ENCODE measurements around the gene ATP2C1.
"Not testable (repeated sequence)": the region's sequence is repeated elsewhere in the genome, so short reads cannot be mapped to it uniquely, and the experiment has no call there.

The ATP2C1 gene

DNA sequence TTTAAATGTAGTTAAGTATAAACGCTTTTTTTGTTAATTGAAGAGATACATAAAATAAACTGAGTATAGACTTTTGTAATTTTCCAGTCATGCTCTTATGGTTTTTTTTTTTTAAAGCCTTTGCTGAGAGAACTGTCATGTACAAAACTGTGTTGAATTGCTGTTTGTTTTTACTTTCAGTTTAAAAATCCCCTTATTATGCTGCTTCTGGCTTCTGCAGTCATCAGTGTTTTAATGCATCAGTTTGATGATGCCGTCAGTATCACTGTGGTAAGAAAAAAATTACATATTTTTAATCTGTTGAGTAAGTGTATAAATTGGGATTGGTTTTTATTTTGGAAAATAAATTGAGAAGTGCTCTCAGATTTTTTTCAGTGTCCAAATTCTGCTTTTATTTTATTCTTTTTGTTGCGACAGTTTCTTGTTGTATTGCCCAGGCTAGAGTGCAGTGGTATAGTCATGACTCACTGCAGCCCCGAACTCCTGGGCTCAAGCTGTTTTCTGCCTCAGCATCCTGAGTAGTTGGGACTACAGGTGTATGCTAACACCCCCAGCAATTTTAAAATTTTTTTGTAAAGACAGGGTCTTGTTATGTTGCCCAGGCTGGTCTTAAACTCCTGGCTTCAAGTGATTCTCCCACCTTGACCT is 40.7 kb downstream of the ATP2C1 start:
- no peak for DNase-seq (ENCODE audit: low read depth in 3 of 3)

DNA sequence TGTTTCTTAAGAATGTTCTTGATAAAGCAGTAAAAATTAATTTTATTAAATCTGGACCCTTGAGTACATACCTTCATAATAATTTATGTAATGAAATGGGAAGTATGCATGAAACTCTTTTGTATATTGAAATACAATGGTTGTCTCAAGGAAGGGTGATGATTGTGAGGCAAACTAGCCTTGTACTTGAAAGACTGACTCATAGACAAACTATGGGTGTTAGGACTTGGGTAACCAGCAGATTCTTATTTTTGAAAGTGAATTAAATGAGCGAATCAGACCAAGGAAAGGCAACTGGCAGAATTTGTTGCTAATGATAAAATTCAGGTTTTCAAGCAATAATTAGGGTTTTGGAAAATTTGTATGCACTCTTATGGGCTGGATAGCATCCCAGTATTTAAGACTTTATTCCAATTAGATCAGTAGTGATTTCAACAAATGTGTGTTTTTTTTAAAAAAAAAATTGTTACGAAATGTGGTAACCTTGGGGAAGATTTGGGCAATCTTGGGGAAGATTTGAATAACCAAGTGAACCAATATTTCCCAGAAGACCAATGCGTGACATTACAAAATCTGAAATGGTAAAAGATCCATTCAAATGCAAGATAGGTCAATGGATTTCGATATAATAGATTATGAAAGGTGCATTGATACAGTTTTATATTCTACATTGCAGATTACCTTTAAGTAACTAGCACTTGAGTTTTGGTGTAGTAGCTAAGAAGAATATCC is 42.0 kb downstream of the ATP2C1 start:
- no peak for DNase-seq (ENCODE audit: low read depth in 3 of 3)

DNA sequence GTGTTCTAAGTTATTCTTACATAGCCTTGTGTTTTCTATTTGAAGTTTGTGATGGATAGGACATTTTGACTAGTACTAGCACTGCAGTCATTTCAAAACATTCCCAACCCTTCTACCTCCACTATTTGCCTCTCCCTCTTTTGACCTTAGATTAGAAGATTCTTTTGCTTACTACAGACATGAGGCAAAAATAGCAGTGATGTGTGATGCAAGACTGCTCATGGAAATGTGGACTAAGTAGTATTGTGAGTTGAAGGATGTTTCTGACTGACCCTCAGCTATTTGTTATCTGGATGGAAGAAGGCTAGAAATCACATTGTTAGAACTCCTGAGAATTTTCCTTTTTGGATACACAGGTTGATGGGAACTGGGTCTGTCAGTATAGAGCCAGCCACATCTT is 45.9 kb downstream of the ATP2C1 start:
- no peak for DNase-seq (ENCODE audit: low read depth in 3 of 3)

DNA sequence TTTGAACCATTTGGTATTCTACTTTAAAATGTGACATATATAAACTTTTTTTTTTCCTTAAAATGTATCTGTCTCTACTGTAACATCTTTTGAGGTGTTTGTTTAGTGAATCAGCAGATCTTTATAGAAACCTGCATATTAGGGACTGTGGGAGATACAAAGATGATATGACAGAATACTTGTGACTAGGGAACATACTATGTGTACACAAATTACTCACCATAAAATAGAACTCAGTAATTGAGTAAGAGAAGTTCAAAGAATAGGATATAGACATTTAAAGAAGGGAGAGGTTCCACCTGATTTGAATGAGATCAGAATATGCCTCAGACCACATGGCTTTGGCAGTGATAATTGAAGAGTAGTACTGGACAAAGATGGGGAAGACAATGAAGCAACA is 47.9 kb downstream of the ATP2C1 start:
- no peak for DNase-seq (ENCODE audit: low read depth in 3 of 3)

DNA sequence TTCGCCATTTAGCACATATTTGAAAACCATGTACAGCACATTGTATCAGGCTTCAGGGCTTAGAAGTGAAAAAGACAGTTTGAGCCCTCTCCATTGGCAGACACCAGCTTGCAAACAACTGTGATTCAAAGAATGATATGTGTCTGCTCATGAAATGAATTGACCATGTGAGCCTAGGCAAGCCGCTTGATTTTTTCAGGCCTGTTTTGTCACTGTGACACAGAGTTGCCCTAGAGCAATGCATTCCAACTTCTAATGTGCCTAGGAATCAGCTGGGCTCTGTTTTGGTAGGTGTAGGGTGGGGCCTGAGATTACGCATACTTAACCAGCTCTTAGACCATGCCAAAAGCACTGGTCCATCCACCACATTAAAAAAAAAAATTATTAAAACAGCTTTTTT is 53.0 kb downstream of the ATP2C1 start:
- DNase-seq (ENCODE audit: low read depth in 3 of 3) = no peak

DNA sequence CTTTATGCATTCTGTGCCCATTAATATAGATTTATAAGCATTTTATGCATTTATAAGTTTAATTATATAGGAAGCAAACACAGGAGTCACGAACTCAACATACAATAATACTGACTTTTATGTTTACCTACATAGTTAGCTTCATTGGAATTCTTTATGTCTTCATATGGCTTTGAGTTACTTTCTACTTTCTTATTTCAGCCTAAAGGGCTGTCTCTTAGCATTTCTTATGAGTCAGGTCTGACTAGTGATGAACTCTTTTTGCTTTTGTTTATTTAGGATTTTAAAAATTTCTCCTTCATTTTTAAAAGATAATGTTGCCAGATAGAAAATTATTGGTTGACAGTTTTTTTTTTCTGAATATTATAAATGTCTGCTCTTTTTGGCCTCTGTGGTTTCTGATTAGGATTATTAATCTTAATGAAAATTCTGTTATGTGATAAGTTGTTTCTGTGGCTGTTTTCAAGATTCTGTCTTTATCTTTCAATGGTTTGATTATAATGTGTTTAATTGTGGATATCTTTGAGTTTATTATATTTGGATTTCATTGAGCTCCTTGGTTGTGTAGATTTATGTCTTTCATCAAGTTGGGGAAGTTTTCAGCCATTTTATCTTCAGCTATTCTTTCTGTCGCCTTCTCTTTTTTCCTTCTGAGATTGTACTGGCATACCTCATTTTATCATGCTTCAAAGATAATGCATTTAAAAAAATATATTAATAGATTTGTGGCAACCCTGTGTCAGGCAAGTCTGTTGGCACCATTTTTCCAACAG is 54.3 kb downstream of the ATP2C1 start:
- no peak for DNase-seq (ENCODE audit: low read depth in 3 of 3)

DNA sequence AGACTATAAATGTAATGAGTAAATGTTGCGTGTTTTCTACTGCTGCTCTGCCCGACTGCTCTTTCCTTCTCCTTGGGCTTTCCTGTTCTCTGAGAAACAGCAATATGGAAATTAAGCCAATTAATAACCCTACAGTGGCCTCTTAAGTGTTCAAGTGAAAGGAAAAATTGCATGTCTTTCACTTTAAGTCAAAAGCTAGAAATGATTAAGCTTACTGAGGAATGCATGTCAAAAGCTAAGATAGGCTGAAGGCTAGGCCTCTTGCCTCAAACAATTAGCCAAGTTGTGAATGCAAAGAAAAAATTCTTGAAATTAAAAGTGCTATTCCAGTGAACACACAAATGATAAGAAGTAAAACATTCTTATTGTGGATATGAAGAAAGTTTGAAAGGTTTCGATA is 55.0 kb downstream of the ATP2C1 start:
- DNase-seq (ENCODE audit: low read depth in 3 of 3) = no peak

- DNase-seq (ENCODE audit: low read depth in 3 of 3) = no peak
Measured at GRCh38 chr3:130950124-130950523, 56.2 kb downstream of the ATP2C1 start.

- DNase-seq (ENCODE audit: low read depth in 3 of 3) = no peak
Measured at GRCh38 chr3:130950641-130951040, 56.8 kb downstream of the ATP2C1 start.

DNA sequence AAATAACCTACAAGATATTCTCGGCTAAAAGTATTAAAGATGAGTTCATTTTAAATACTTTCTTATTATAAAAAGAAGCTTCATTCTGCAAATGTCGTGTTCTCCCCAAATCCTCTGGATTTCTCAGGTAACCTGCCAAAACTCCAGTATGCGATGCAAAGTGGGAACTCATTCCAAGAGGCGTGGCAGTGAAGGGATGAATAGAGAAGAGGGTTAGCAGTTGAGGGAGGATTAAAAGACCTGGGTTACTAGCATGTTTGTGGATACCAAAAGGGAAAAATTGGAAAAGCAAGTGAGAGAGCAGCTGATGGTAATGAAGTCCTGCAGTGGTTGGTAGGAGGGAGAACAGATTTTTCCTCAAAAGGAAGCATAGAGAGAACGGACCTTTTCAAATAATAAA is 61.6 kb downstream of the ATP2C1 start:
- no peak for DNase-seq (ENCODE audit: low read depth in 3 of 3)

GRCh38 chr3:130956281-130956680 is 62.4 kb downstream of the ATP2C1 start:
- DNase-seq (ENCODE audit: low read depth in 3 of 3) = no peak

DNA sequence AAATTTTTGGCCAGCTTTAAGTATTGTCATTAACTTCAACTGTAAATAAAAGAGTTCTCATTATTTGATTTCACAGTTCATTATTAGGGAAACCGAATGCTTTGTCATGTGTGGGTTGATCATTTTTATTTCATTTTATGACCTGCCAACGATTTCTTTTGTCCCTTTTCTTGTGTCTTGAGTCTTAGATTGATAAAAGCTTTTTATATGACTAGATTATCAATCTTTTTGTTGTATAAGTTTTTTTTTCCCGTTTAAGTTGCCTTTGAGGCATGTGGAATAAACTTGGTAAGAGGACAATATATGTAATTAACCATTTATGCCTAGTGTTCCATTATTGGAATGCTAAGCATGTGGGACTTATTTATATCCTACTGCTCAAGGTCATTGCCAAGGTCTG is 62.8 kb downstream of the ATP2C1 start:
- no peak for DNase-seq (ENCODE audit: low read depth in 3 of 3)

- no peak for DNase-seq (ENCODE audit: low read depth in 3 of 3)
Measured at GRCh38 chr3:130960139-130960795, 66.4 kb downstream of the ATP2C1 start.

DNA sequence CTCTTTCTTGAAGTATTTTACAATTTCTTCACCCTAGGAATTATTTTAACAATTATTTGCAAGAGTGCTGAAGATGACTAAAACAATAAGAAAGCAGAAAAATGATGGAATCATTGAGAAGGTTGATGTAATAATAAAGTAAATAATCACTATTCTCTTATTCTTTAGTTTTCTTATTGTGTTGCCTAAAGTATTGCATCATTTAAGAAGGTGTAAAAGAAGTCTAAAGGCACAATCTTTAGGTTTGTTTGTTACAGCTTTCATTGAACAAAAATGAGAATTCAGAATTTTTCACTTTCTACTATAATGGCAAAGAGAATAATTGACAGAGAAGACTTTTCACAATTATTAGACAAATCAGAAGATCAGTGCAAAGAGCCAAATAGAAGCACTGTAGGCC is 67.6 kb downstream of the ATP2C1 start:
- no peak for DNase-seq (ENCODE audit: low read depth in 3 of 3)

GRCh38 chr3:130963444-130963843 is 69.6 kb downstream of the ATP2C1 start:
- DNase-seq (ENCODE audit: low read depth in 3 of 3) = no peak

DNA sequence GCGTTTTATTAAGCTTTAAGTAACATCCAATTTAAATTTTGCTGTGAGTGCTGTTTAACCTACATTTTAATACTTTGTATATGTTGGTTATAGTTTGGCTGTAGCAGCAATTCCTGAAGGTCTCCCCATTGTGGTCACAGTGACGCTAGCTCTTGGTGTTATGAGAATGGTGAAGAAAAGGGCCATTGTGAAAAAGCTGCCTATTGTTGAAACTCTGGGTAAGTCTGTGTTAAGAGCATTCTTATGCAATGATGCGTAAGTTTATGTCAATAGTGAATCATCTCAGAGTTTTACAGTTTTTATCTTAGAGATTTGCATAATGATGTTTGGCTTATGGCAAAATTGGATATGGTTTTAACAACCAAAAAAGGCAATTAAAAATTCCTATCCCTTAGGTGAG is 70.0 kb downstream of the ATP2C1 start:
- no peak for DNase-seq (ENCODE audit: low read depth in 3 of 3)

GRCh38 chr3:130967281-130967680 is 73.4 kb downstream of the ATP2C1 start:
- no peak for DNase-seq (ENCODE audit: low read depth in 3 of 3)

GRCh38 chr3:130968221-130968620 is 74.3 kb downstream of the ATP2C1 start:
- DNase-seq (ENCODE audit: low read depth in 3 of 3) = no peak

GRCh38 chr3:130969621-130970020 is 75.7 kb downstream of the ATP2C1 start:
- no peak for DNase-seq (ENCODE audit: low read depth in 3 of 3)

DNA sequence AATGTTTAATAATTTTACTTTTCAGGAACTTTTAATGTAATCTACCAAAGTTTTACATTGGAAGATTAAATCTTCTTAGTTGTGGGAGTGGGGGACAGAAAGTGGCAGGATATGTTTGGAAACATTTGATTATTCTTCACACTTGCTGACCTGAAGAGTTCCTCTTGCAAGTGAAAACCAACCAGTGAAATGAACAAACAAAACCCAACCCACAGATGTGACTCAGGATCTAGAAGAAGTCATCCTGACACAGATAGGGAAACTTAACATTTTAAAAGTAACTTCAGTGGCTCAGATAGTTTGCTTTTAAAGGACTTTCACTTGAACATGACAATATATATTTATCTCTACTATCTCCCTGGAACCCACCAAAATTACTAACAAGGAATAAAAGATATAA is 77.3 kb downstream of the ATP2C1 start:
- DNase-seq (ENCODE audit: low read depth in 3 of 3) = no peak

DNA sequence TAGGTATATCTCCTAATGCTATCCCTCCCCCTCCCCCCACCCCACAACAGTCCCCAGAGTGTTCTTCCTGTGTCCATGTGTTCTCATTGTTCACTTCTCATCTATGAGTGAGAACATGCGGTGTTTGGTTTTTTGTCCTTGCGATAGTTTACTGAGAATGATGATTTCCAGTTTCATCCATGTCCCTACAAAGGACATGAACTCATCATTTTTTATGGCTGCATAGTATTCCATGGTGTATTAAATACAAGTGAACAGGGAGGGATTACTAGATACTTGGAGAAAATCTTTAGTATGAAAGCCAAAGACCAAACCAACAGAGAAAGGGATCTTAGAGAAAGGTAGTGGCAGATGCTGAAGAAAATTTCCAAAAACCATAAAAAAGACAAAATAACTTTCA is 78.7 kb downstream of the ATP2C1 start:
- not testable (repeated sequence) for DNase-seq (ENCODE audit: low read depth in 3 of 3)

GRCh38 chr3:130973406-130973805 is 79.5 kb downstream of the ATP2C1 start:
- no peak for DNase-seq (ENCODE audit: low read depth in 3 of 3)
